Mucosa of gallbladder (tissue), 1 donor: ENCODE results near the gene DDAH2. TPM values are rescaled to one million over a fixed set of nuclear protein-coding genes. Genes with fewer than 3 reads are reported as not detected.

ENCODE experiments used
- DNase-seq: peaks from one replicate; pipeline ENCODE4 v3.0.0-alpha.2; 2020; ENCODE audit warnings: low spot score
- total RNA-seq: library from RNA; stranded (reverse); gene quantifications from one replicate; pipeline ENCODE4 v1.2.1, GENCODE V29; 2021
- donor health status: DM: no; HTN: no; CAD: no.

Gene DDAH2
- 130 TPM for total RNA-seq

- no peak for DNase-seq
These were observed at the start of gene DDAH2 for GRCh38 chr6:31728767-31729514. TSS of gene DDAH2 (minus strand) at chr6:31729299. CDS start at chr6:31729161, 138 bp downstream.

- DNase-seq = no peak
These were observed 49.1 kb upstream of the DDAH2 start for GRCh38 chr6:31778193-31778592.

GRCh38 chr6:31777667-31778050 is 48.6 kb upstream of the DDAH2 start:
- DNase-seq = no peak

GRCh38 chr6:31776989-31777666 is 48.0 kb upstream of the DDAH2 start, which contains the start of gene VWA7:
TSS of gene VWA7 (minus strand) at chr6:31777328. CDS start at chr6:31776779, 549 bp downstream.
- peak; percentile 84 for DNase-seq

- DNase-seq = no peak
These were observed 47.4 kb upstream of the DDAH2 start for GRCh38 chr6:31776485-31776988.

GRCh38 chr6:31775633-31776484 is 46.8 kb upstream of the DDAH2 start:
- DNase-seq = no peak

- no peak for DNase-seq
These were observed 46.1 kb upstream of the DDAH2 start for GRCh38 chr6:31775184-31775583.

GRCh38 chr6:31771992-31772358 is 42.9 kb upstream of the DDAH2 start:
- DNase-seq = no peak

GRCh38 chr6:31770860-31771259 is 41.8 kb upstream of the DDAH2 start:
- DNase-seq = no peak

GRCh38 chr6:31769684-31770371 is 40.7 kb upstream of the DDAH2 start:
- peak; percentile 79 for DNase-seq

GRCh38 chr6:31768363-31769257 is 39.5 kb upstream of the DDAH2 start:
- no peak for DNase-seq

- no peak for DNase-seq
These were observed 38.1 kb upstream of the DDAH2 start for GRCh38 chr6:31767096-31767645.

GRCh38 chr6:31765910-31766794 is 37.1 kb upstream of the DDAH2 start:
- DNase-seq = no peak

- DNase-seq = no peak
These were observed 36.4 kb upstream of the DDAH2 start for GRCh38 chr6:31765559-31765909.

- DNase-seq = no peak
These were observed 35.1 kb upstream of the DDAH2 start for GRCh38 chr6:31764198-31764597.

- DNase-seq = no peak
These were observed 34.5 kb upstream of the DDAH2 start for GRCh38 chr6:31763619-31763940.

GRCh38 chr6:31762878-31763618 is 33.9 kb upstream of the DDAH2 start:
- DNase-seq = no peak

GRCh38 chr6:31762356-31762755 is 33.3 kb upstream of the DDAH2 start, which contains the start of gene SAPCD1:
TSS of gene SAPCD1 (plus strand) at chr6:31762656. CDS start at chr6:31763055, 399 bp downstream.
- no peak for DNase-seq

- DNase-seq = no peak
These were observed 32.2 kb upstream of the DDAH2 start for GRCh38 chr6:31761343-31761742.
